Lung (tissue), 12 donors: ENCODE results near the gene CDK15. TPM values are rescaled to one million over a fixed set of nuclear protein-coding genes. Genes with fewer than 3 reads are reported as not detected.

ENCODE experiments used
- ATAC-seq: fragments of 200-7000 bp; cut with Tn5 transposase; one replicate; pipeline ENCODE4 v1.9.1; 2020; ENCODE audit warnings: moderate number of reproducible peaks; ENCODE audit not compliant: insufficient read depth, low FRiP score
- DNase-seq, 3 donors: peaks; one replicate each; pipeline ENCODE4 v3.0.0-alpha.2; 2013 to 2017
- H3K27ac ChIP-seq, 2 donors: one replicate each; pipeline ENCODE4 v1.5.1; 2013; ENCODE audit warnings: mild to moderate bottlenecking in 2 of 2, moderate library complexity in 2 of 2, control low read depth in 1 of 2, inconsistent platforms in 1 of 2, low read depth in 1 of 2, low read length in 1 of 2
- H3K27me3 ChIP-seq, 3 donors: one replicate each; pipeline ENCODE4 v1.5.1; 2013; ENCODE audit warnings: low read length in 2 of 3; ENCODE audit not compliant: control insufficient read depth in 3 of 3, insufficient read depth in 3 of 3
- H3K36me3 ChIP-seq, 4 donors: one replicate each; pipeline ENCODE4 v1.5.1; 2013; ENCODE audit warnings: low read length in 4 of 4, mild to moderate bottlenecking in 1 of 4, moderate library complexity in 1 of 4; ENCODE audit not compliant: control insufficient read depth in 4 of 4, insufficient read depth in 4 of 4
- H3K4me1 ChIP-seq, 5 donors: one replicate each; pipeline ENCODE4 v1.5.1; 2013; ENCODE audit warnings: low read length in 5 of 5, mild to moderate bottlenecking in 2 of 5, moderate library complexity in 1 of 5; ENCODE audit not compliant: control insufficient read depth in 5 of 5, insufficient read depth in 5 of 5
- H3K4me3 ChIP-seq: one replicate; pipeline ENCODE4 v1.5.1; 2013; ENCODE audit warnings: mild to moderate bottlenecking, control low read depth, moderate library complexity
- H3K9ac ChIP-seq, 2 donors: one replicate each; pipeline ENCODE4 v1.5.1; 2013; ENCODE audit warnings: low read length in 2 of 2, control low read depth in 1 of 2; ENCODE audit not compliant: insufficient read depth in 1 of 2
- H3K9me3 ChIP-seq, 4 donors: one replicate each; pipeline ENCODE4 v1.5.1; 2013; ENCODE audit warnings: low read length in 3 of 4, mild to moderate bottlenecking in 1 of 4, moderate library complexity in 1 of 4; ENCODE audit not compliant: control insufficient read depth in 4 of 4, insufficient read depth in 3 of 4
- CTCF ChIP-seq: IDR thresholded peaks from 2 replicates; pipeline ENCODE4 v1.5.1; 2012; ENCODE audit warnings: mild to moderate bottlenecking; ENCODE audit errors: control extremely low read depth, extremely low read depth
- whole genome bisulfite sequencing, 2 donors: extraction: QIAGEN DNeasy Blood & Tissue Kit; methylation state at CpG; one replicate each; pipeline ENCODE4 v1.1.7; 2013; 5-methylcytosine and 5-hydroxymethylcytosine counted together
- polyA plus RNA-seq, 2 donors: library from polyadenylated mRNA; stranded (reverse); fragments of 200-250 nt; gene quantifications; one replicate each; pipeline ENCODE4 v1.2.1, GENCODE V29; 2013
- total RNA-seq, 2 donors: library from RNA; depleted of rRNA in 1 of 2; stranded (reverse); fragments of >200 nt in 1 of 2; gene quantifications; one replicate each; pipeline ENCODE4 v1.2.1, GENCODE V29; 2014 to 2021
- donor health status: control.
- donor health status: control.
- donor health status: Bipolar disorder and iron deficiency.
- donor health status: healthy.
- donor health status: DM: yes; HTN: yes; CAD: no.

Gene CDK15
- total and polyA plus RNA-seq, 4 donors = 0.07 to 2.3 (median 0.12) TPM

- peaks cover 0 to 3% (median 0%) of the 10 kb centered on the region in 3 donors for H3K27me3 ChIP-seq
- 88 to 93% methylated on average over 5 of the region's 5 CpGs for WGBS, 2 donors
- TF ChIP-seq CTCF = no peak
- no peaks in the 10 kb centered on the region for H3K9me3 ChIP-seq
- H3K4me1 ChIP-seq = peaks cover 0 to 5% (median 0%) of the 10 kb centered on the region in 5 donors
- no peaks in the 10 kb centered on the region for H3K36me3 ChIP-seq
- DNase-seq (no peak), ATAC-seq (no peak)
- H3K27ac ChIP-seq = no peak overlapping the region
- H3K9ac ChIP-seq = no peak overlapping the region
- H3K4me3 ChIP-seq = no peak overlapping the region
Observed at GRCh38 chr2:201924453-201924852, 118.1 kb downstream of the CDK15 start.

- Histone ChIP-seq H3K4me3 (no peak overlapping the region), H3K27me3 (peaks cover 0 to 3% (median 0%) of the 10 kb centered on the region in 3 donors), H3K9ac (no peak overlapping the region), H3K27ac (no peak overlapping the region), H3K9me3 (no peaks in the 10 kb centered on the region), H3K4me1 (peaks cover 0 to 5% (median 0%) of the 10 kb centered on the region in 5 donors), H3K36me3 (no peaks in the 10 kb centered on the region)
- ATAC-seq (no peak), DNase-seq (no peak)
- no peak for TF ChIP-seq CTCF
- 95% methylated on average over 5 of the region's 5 CpGs for WGBS, 2 donors
Observed at GRCh38 chr2:201925056-201925455, 118.7 kb downstream of the CDK15 start.

GRCh38 chr2:201926067-201926466 is 119.7 kb downstream of the CDK15 start:
- ATAC-seq = no peak
- Histone ChIP-seq H3K36me3 (no peaks in the 10 kb centered on the region), H3K27ac (no peak overlapping the region), H3K9ac (no peak overlapping the region), H3K4me3 (no peak overlapping the region), H3K27me3 (peaks cover 0 to 2% (median 0%) of the 10 kb centered on the region in 3 donors), H3K4me1 (peaks cover 0 to 5% (median 0%) of the 10 kb centered on the region in 5 donors), H3K9me3 (no peaks in the 10 kb centered on the region)
- DNase-seq = no peak
- WGBS, 2 donors = 86 to 89% methylated on average over 3 of the region's 3 CpGs
- TF ChIP-seq CTCF = no peak

GRCh38 chr2:201928363-201928762 is 122.0 kb downstream of the CDK15 start:
- Histone ChIP-seq H3K9me3 (no peaks in the 10 kb centered on the region), H3K36me3 (no peaks in the 10 kb centered on the region), H3K4me3 (no peak overlapping the region), H3K4me1 (no peaks in the 10 kb centered on the region), H3K27ac (no peak overlapping the region), H3K9ac (no peak overlapping the region), H3K27me3 (no peaks in the 10 kb centered on the region)
- ATAC-seq (no peak), DNase-seq (no peak)
- 82 to 83% methylated on average over 8 of the region's 8 CpGs for WGBS, 2 donors
- TF ChIP-seq CTCF = no peak
